ENCODE results near the gene ZFYVE26.
A peak's percentile ranks its signal among the peaks of the same experiment; 100 is the strongest.

DNA sequence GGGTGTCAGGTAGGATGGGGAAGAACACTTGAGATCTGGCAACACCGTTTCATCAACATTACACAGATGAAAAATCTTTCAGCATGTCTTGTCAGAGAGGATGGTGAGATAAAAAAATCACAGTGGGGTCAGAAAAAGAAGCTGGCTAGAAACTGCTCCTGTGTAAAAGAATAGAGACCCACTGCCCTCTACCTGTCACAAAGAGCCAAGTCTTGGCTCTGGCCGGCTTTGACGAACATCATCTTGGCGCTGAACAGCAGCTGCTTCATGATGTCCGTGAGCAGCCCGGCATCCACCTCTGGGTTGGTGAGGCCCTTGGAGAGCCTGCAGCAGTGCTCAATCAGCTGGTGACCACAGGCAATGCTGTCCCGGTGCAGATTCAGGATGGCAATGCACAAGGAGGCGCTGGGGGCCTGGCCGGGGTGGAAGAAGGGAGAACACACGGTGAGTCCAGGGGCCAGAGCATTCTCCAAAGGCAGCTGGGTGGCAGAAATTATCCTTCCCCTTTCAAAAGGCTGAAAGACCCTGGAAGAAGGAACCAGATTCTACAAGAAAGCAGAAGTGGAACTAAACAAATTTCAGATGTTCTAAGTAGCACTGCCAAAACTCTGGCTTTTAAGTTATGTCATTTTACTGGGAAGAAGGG is 50.2 kb downstream of the ZFYVE26 start:
- TF ChIP-seq POLR2A (IDR thresholded peaks at IDR 0.05; ENCODE audit: control extremely low read depth in 1 of 2, low read depth in 2 of 2, low read length in 2 of 2) (no peak), HDAC2 (IDR thresholded peaks at IDR 0.05; ENCODE audit: borderline replicate concordance in 1 of 2, low read depth in 2 of 2, low read length in 2 of 2) (no peak), RAD21 (IDR thresholded peaks at IDR 0.05 in 1 of 2, conservative IDR thresholded peaks at IDR 0.05 in 1 of 2; ENCODE audit: low read depth in 2 of 2, low read length in 2 of 2) (0 out of 4 replicates have a peak, but pooled peaks of 1 of the 2 experiments have one; percentile 8), CTCF (IDR thresholded peaks at IDR 0.05; ENCODE audit: control extremely low read depth in 1 of 3, insufficient read depth in 1 of 3, low read depth in 1 of 3, low read length in 3 of 3) (no peak), CBX5 (IDR thresholded peaks at IDR 0.05; ENCODE audit: low read depth, low read length) (no peak), CHD2 (IDR thresholded peaks at IDR 0.05; ENCODE audit: low read length) (no peak), TAF1 (IDR thresholded peaks at IDR 0.05; ENCODE audit: low read depth, low read length) (no peak), SIRT6 (IDR thresholded peaks at IDR 0.05; ENCODE audit: low read length) (no peak), YY1 (IDR thresholded peaks at IDR 0.05; ENCODE audit: low read depth, low read length) (no peak), CEBPB (IDR thresholded peaks at IDR 0.05; ENCODE audit: low read depth, low read length) (no peak), ZNF274 (IDR thresholded peaks at IDR 0.05; ENCODE audit: borderline replicate concordance, extremely low read depth, low read length) (no peak), EZH2 (IDR thresholded peaks at IDR 0.05; ENCODE audit: low read depth, low read length, severe bottlenecking) (no peak)
- TF ChIP-seq, protein P1, sequence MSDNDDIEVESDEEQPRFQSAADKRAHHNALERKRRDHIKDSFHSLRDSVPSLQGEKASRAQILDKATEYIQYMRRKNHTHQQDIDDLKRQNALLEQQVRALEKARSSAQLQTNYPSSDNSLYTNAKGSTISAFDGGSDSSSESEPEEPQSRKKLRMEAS (IDR thresholded peaks at IDR 0.05), result no peak

All from H1 (cell line).